IMR-90 (cell line): ENCODE data around the gene TBC1D22A. TPM values are rescaled to one million over a fixed set of nuclear protein-coding genes. Genes with fewer than 3 reads are reported as not detected.

Experiments used
- ATAC-seq: fragments of 200-7000 bp; cut with Tn5 transposase; 2 replicates; pipeline ENCODE4 v1.9.1; 2020; ENCODE audit warnings: low read depth, mild to moderate bottlenecking, moderate library complexity
- BruUV-seq: library from RNA; stranded (reverse); fragments of 400-500 nt; replicated peaks from 2 replicates; lab custom pipeline; 2021; lab: Mats Ljungman, UMichigan
- CTCF ChIA-PET: fragments of 300-600 bp; formaldehyde crosslinking; extraction: SDS; loops from one replicate; lab custom pipeline; 2021; ENCODE audit warnings: antibody characterized with exemption; lab: Yijun Ruan, JAX
- POLR2A ChIA-PET: fragments of 300-600 bp; sonication (Branson Sonifier 250); formaldehyde crosslinking; loops from one replicate; lab custom pipeline; 2022; ENCODE audit warnings: antibody characterized with exemption; ENCODE audit not compliant: unreplicated experiment; lab: Charles Lee
- DNase-seq: peaks from one replicate; pipeline ENCODE4 v3.0.0; 2013
- H2AFZ ChIP-seq: replicated peaks from 2 replicates; pipeline ENCODE3; 2013; ENCODE audit warnings: low read length, mild to moderate bottlenecking; ENCODE audit not compliant: poor library complexity
- H2AK5ac ChIP-seq: 2 replicates; pipeline ENCODE4 v1.6.1; 2013; ENCODE audit warnings: low read depth, low read length, inconsistent platforms
- H2AK9ac ChIP-seq: replicated peaks from 2 replicates; pipeline ENCODE3; 2013; ENCODE audit warnings: mild to moderate bottlenecking, low read depth, low read length, moderate library complexity; ENCODE audit not compliant: poor library complexity
- H2BK120ac ChIP-seq: 2 replicates; pipeline ENCODE4 v1.6.1; 2013; ENCODE audit warnings: low read depth, low read length, inconsistent platforms
- H2BK15ac ChIP-seq: 3 replicates; pipeline ENCODE4 v1.6.1; 2013; ENCODE audit warnings: low read depth, low read length, inconsistent platforms
- H2BK20ac ChIP-seq: 2 replicates; pipeline ENCODE4 v1.6.1; 2013; ENCODE audit warnings: low read depth, mild to moderate bottlenecking, inconsistent platforms, low read length, moderate library complexity
- H2BK5ac ChIP-seq: 2 replicates; pipeline ENCODE4 v1.6.1; 2013; ENCODE audit warnings: mild to moderate bottlenecking, low read depth, low read length, inconsistent platforms; ENCODE audit not compliant: poor library complexity, severe bottlenecking
- H3K14ac ChIP-seq: replicated peaks from 2 replicates; pipeline ENCODE4 v1.6.1; 2013; ENCODE audit warnings: low read depth, low read length, inconsistent platforms
- H3K18ac ChIP-seq: 2 replicates; pipeline ENCODE4 v1.6.1; 2013; ENCODE audit warnings: low read depth, low read length, control low read depth
- H3K23ac ChIP-seq: 2 replicates; pipeline ENCODE4 v1.6.1; 2013; ENCODE audit warnings: low read depth, low read length, inconsistent platforms
- H3K27ac ChIP-seq: 2 replicates; pipeline ENCODE4 v1.5.1; 2013; ENCODE audit warnings: mild to moderate bottlenecking, control low read depth, low read length; ENCODE audit not compliant: insufficient read depth
- H3K27me3 ChIP-seq: 2 replicates; pipeline ENCODE4 v1.6.1; 2013; ENCODE audit warnings: low read length; ENCODE audit not compliant: control insufficient read depth, insufficient read depth
- H3K36me3 ChIP-seq: 2 replicates; pipeline ENCODE4 v1.6.1; 2013; ENCODE audit warnings: low read length, mixed read lengths; ENCODE audit not compliant: control insufficient read depth, insufficient read depth
- H3K4ac ChIP-seq: 2 replicates; pipeline ENCODE4 v1.6.1; 2013; ENCODE audit warnings: low read depth, low read length, inconsistent platforms
- H3K4me1 ChIP-seq: 2 replicates; pipeline ENCODE4 v1.6.1; 2013; ENCODE audit warnings: low read length, mixed read lengths; ENCODE audit not compliant: control insufficient read depth, insufficient read depth
- H3K4me2 ChIP-seq: 2 replicates; pipeline ENCODE4 v1.6.1; 2013; ENCODE audit warnings: low read depth, mild to moderate bottlenecking, control low read depth, low read length, moderate library complexity
- H3K4me3 ChIP-seq: 2 replicates; pipeline ENCODE4 v1.5.1; 2013; ENCODE audit warnings: low read depth, mild to moderate bottlenecking, control low read depth, low read length, moderate library complexity; ENCODE audit not compliant: insufficient read depth
- H3K56ac ChIP-seq: 2 replicates; pipeline ENCODE4 v1.6.1; 2013; ENCODE audit warnings: low read length, inconsistent platforms; ENCODE audit not compliant: insufficient read depth; ENCODE audit errors: extremely low read depth
- H3K79me1 ChIP-seq, 2 experiments: 2 replicates each; pipeline ENCODE4 v1.6.1; 2013; ENCODE audit warnings: low read length in 2 of 2, inconsistent platforms in 1 of 2, low read depth in 1 of 2
- H3K9ac ChIP-seq: 2 replicates; pipeline ENCODE4 v1.6.1; 2013; ENCODE audit warnings: low read depth, low read length, control low read depth
- H3K9me1 ChIP-seq: 2 replicates; pipeline ENCODE4 v1.6.1; 2013; ENCODE audit warnings: low read length, inconsistent platforms; ENCODE audit not compliant: insufficient read depth
- H3K9me3 ChIP-seq: 2 replicates; pipeline ENCODE4 v1.6.1; 2013; ENCODE audit warnings: low read length; ENCODE audit not compliant: control insufficient read depth, insufficient read depth
- H4K20me1 ChIP-seq: 2 replicates; pipeline ENCODE4 v1.6.1; 2013; ENCODE audit warnings: low read length, inconsistent platforms; ENCODE audit not compliant: insufficient read depth
- H4K5ac ChIP-seq: 2 replicates; pipeline ENCODE4 v1.6.1; 2013; ENCODE audit warnings: mild to moderate bottlenecking, low read depth, low read length, control low read depth
- H4K8ac ChIP-seq, 2 experiments: 2 replicates each; pipeline ENCODE4 v1.6.1; 2013; ENCODE audit warnings: low read depth in 2 of 2, low read length in 2 of 2, control low read depth in 1 of 2, inconsistent platforms in 1 of 2
- H4K91ac ChIP-seq: 2 replicates; pipeline ENCODE4 v1.6.1; 2013; ENCODE audit warnings: low read depth, low read length, inconsistent platforms; ENCODE audit not compliant: insufficient read depth
- BHLHE40 ChIP-seq: fragments of 150-350 bp; IDR thresholded peaks from 2 replicates; pipeline ENCODE4 v1.6.1; 2016; ENCODE audit warnings: mild to moderate bottlenecking, low read depth, low read length
- CEBPB ChIP-seq: IDR thresholded peaks from 2 replicates; pipeline ENCODE4 v1.6.1; 2012; ENCODE audit warnings: low read depth, low read length, improper control_type of control experiment
- WGBS, 2 experiments: methylation state at CpG; one replicate each; pipeline versions ENCODE4 v1.1.5 to v1.1.7; 2013; ENCODE audit warnings: missing lambda C conversion rate in 2 of 2; ENCODE audit not compliant: insufficient read length in 1 of 2; ENCODE audit errors: extremely low coverage in 2 of 2; 5-methylcytosine and 5-hydroxymethylcytosine counted together
- dilution Hi-C: fragments of 300-500 bp; cut with HindIII; formaldehyde crosslinking; loops from one replicate; pipeline ENCODE4 v1.14.3; 2018; ENCODE audit warnings: low sequenced_read_pairs; ENCODE audit not compliant: unreplicated experiment
- in situ Hi-C: fragments of 300-500 bp; cut with MboI; formaldehyde crosslinking; loops from 3 replicates; pipeline ENCODE4 v1.14.3; 2019; ENCODE audit warnings: low sequenced_read_pairs, inconsistent platforms, mixed read lengths
- intact Hi-C: fragments of 100-400 bp; cut with micrococcal nuclease; formaldehyde crosslinking; loops from 2 replicates; pipeline ENCODE4 v1.10.0; 2022
- polyA plus RNA-seq, 3 experiments: library from polyadenylated mRNA; depleted of rRNA; stranded (reverse); fragments of >200 nt; gene quantifications; 2 replicates each; pipeline ENCODE4 v1.2.3, GENCODE V29; 2012; ENCODE audit warnings: low replicate concordance in 1 of 3
- total RNA-seq: library from RNA; depleted of rRNA; stranded (reverse); fragments of >200 nt; gene quantifications from 2 replicates; pipeline ENCODE4 v1.2.3, GENCODE V29; 2012

Gene TBC1D22A
- total and polyA plus RNA-seq, 2 of the 4 experiments (the other 2 are of a cell fraction) = 9.0 to 16.7 TPM

GRCh38 chr22:46895753-46896152 is 133.3 kb downstream of the TBC1D22A start:
- Histone ChIP-seq H3K36me3 (peaks cover 11% of the 10 kb centered on the region), H4K5ac (no peak overlapping the region), H3K23ac (no peak overlapping the region), H2BK5ac (no peak overlapping the region), H3K9ac (no peak overlapping the region), H2AK5ac (no peak overlapping the region), H3K79me1 (peaks cover 9 to 16% of the 10 kb centered on the region in 2 experiments), H2BK120ac (no peak overlapping the region), H2AFZ (no peak overlapping the region), H3K9me3 (no peaks in the 10 kb centered on the region), H2BK20ac (no peak overlapping the region), H2AK9ac (peak overlapping the region; percentile 59), H4K20me1 (peaks cover 6% of the 10 kb centered on the region), H4K91ac (no peak overlapping the region), H3K27me3 (no peaks in the 10 kb centered on the region), H2BK15ac (no peak overlapping the region), H3K4me2 (no peak overlapping the region), H3K18ac (no peak overlapping the region), H4K8ac (no peak overlapping the region), H3K4ac (no peak overlapping the region), H3K4me3 (no peak overlapping the region), H3K4me1 (peaks cover 5% of the 10 kb centered on the region; the same call in 1 of the 2 replicates), H3K14ac (no peak overlapping the region), H3K27ac (no peak overlapping the region), H3K9me1 (peaks cover 12% of the 10 kb centered on the region), H3K56ac (no peak overlapping the region)
- 97% methylated on average over 7 of the region's 11 CpGs; no CpG with 5 or more reads in 1 of the 2 experiments for WGBS, 2 experiments
- no peak for ATAC-seq
- BruUV-seq = no TSS peak
- intact Hi-C loops (no loop called here), dilution Hi-C loops (no loop called here), in situ Hi-C loops (no loop called here)
- ChIA-PET CTCF (no interaction called here), POLR2A (no interaction called here)
- peak; percentile 45 for TF ChIP-seq CEBPB
- TF ChIP-seq BHLHE40 = no peak
- DNase-seq = no peak
